SK-N-SH treated with all-trans-retinoic acid at 6 μM for 48 hours (cell line): ENCODE data around the gene TPPP.

Experiments used
- TCF4 ChIP-seq: fragments of 250-450 bp; sonication (Bioruptor Pico); IDR thresholded peaks from 2 replicates; pipeline ENCODE4 v1.8.0; 2021; ENCODE audit warnings: mild to moderate bottlenecking, moderate library complexity, borderline replicate concordance
- TSHZ2 ChIP-seq: fragments of 250-450 bp; sonication (Bioruptor Pico); IDR thresholded peaks from 2 replicates; pipeline ENCODE4 v1.5.0; 2020; ENCODE audit warnings: mild to moderate bottlenecking, moderate library complexity

DNA sequence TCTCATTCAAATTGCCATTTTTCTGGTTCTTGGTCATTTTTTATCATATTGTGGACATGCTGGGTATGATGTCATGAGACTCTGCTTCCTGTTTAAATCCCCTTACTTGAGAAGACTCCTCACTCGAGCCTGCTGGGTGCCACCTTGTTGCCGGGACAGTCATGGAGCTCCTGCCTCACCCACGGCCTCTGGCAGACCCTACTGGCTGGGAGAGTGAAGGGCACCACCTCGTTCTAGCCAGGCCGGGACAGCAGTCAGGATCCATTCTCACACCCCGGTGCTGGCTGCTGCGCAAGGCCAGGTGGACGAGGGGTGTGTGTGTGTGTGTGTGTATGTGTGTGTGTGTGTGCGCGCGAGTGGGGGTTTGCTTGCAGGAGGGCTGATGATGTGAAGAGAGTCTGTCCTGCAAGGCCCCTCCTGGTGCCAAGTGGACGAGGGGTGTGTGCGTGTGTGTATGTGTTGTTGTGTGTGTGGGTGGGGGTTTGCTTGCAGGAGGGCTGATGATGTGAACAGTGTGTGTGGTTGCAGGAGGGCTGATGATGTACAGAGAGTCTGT, 76.6 kb downstream of the TPPP start:
- no peak for TF ChIP-seq TSHZ2 (CRISPR knock-in tag)
- no peak for TF ChIP-seq TCF4
